ENCODE results near the gene FANCL.
"Not testable (repeated sequence)": the region's sequence is repeated elsewhere in the genome, so short reads cannot be mapped to it uniquely, and the experiment has no call there.

The FANCL gene

GRCh38 chr2:58239243-58239925, 1.7 kb downstream of the FANCL start:
- H3K4me3 ChIP-seq (ENCODE audit: low read length) = peak overlapping the region; percentile 83
- H3K36me3 ChIP-seq (ENCODE audit: control insufficient read depth, low read depth, low read length) = no peaks in the 10 kb centered on the region
- peak overlapping the region; percentile 93 for H3K9ac ChIP-seq (ENCODE audit: low read length)
- no peaks in the 10 kb centered on the region for H3K27me3 ChIP-seq (ENCODE audit: control insufficient read depth, insufficient read depth, low read length)
- H3K4me1 ChIP-seq (ENCODE audit: control insufficient read depth, low read depth, low read length) = peaks cover 52% of the 10 kb centered on the region
- no peaks in the 10 kb centered on the region for H3K9me3 ChIP-seq (ENCODE audit: control insufficient read depth, low read depth, low read length)
- H3K27ac ChIP-seq (ENCODE audit: low read length) = no peak overlapping the region

- Histone ChIP-seq H3K9me3 (ENCODE audit: control insufficient read depth, low read depth, low read length) (no peaks in the 10 kb centered on the region), H3K27me3 (ENCODE audit: control insufficient read depth, insufficient read depth, low read length) (no peaks in the 10 kb centered on the region), H3K27ac (ENCODE audit: low read length) (no peak overlapping the region), H3K4me1 (ENCODE audit: control insufficient read depth, low read depth, low read length) (peaks cover 67% of the 10 kb centered on the region), H3K9ac (ENCODE audit: low read length) (no peak overlapping the region), H3K36me3 (ENCODE audit: control insufficient read depth, low read depth, low read length) (no peaks in the 10 kb centered on the region), H3K4me3 (ENCODE audit: low read length) (peak overlapping the region; percentile 83)
Measured at GRCh38 chr2:58237741-58238140, 3.4 kb downstream of the FANCL start.

- Histone ChIP-seq H3K9me3 (ENCODE audit: control insufficient read depth, low read depth, low read length) (no peaks in the 10 kb centered on the region), H3K9ac (ENCODE audit: low read length) (no peak overlapping the region), H3K36me3 (ENCODE audit: control insufficient read depth, low read depth, low read length) (no peaks in the 10 kb centered on the region), H3K4me3 (ENCODE audit: low read length) (no peak overlapping the region), H3K27me3 (ENCODE audit: control insufficient read depth, insufficient read depth, low read length) (no peaks in the 10 kb centered on the region), H3K27ac (ENCODE audit: low read length) (peak overlapping the region; percentile 32), H3K4me1 (ENCODE audit: control insufficient read depth, low read depth, low read length) (peaks cover 62% of the 10 kb centered on the region)
Measured at GRCh38 chr2:58235984-58236383, 5.1 kb downstream of the FANCL start.

- peak overlapping the region; percentile 5 for H3K4me3 ChIP-seq (ENCODE audit: low read length)
- H3K27ac ChIP-seq (ENCODE audit: low read length) = peak overlapping the region; percentile 51
- peaks cover 4% of the 10 kb centered on the region for H3K36me3 ChIP-seq (ENCODE audit: control insufficient read depth, low read depth, low read length)
- H3K27me3 ChIP-seq (ENCODE audit: control insufficient read depth, insufficient read depth, low read length) = no peaks in the 10 kb centered on the region
- H3K9me3 ChIP-seq (ENCODE audit: control insufficient read depth, low read depth, low read length) = no peaks in the 10 kb centered on the region
- no peak overlapping the region for H3K9ac ChIP-seq (ENCODE audit: low read length)
- peaks cover 65% of the 10 kb centered on the region for H3K4me1 ChIP-seq (ENCODE audit: control insufficient read depth, low read depth, low read length)
Measured at GRCh38 chr2:58235170-58235569, 6.0 kb downstream of the FANCL start.

- Histone ChIP-seq H3K4me1 (ENCODE audit: control insufficient read depth, low read depth, low read length) (peaks cover 10% of the 10 kb centered on the region), H3K9ac (ENCODE audit: low read length) (no peak overlapping the region), H3K4me3 (ENCODE audit: low read length) (no peak overlapping the region), H3K9me3 (ENCODE audit: control insufficient read depth, low read depth, low read length) (no peaks in the 10 kb centered on the region), H3K27me3 (ENCODE audit: control insufficient read depth, insufficient read depth, low read length) (no peaks in the 10 kb centered on the region), H3K27ac (ENCODE audit: low read length) (no peak overlapping the region), H3K36me3 (ENCODE audit: control insufficient read depth, low read depth, low read length) (peaks cover 20% of the 10 kb centered on the region)
Measured at GRCh38 chr2:58228299-58228698, 12.8 kb downstream of the FANCL start.

- Histone ChIP-seq H3K9ac (ENCODE audit: low read length) (no peak overlapping the region), H3K4me1 (ENCODE audit: control insufficient read depth, low read depth, low read length) (peaks cover 4% of the 10 kb centered on the region), H3K27ac (ENCODE audit: low read length) (no peak overlapping the region), H3K4me3 (ENCODE audit: low read length) (no peak overlapping the region), H3K36me3 (ENCODE audit: control insufficient read depth, low read depth, low read length) (peaks cover 20% of the 10 kb centered on the region), H3K27me3 (ENCODE audit: control insufficient read depth, insufficient read depth, low read length) (no peaks in the 10 kb centered on the region), H3K9me3 (ENCODE audit: control insufficient read depth, low read depth, low read length) (no peaks in the 10 kb centered on the region)
Measured at GRCh38 chr2:58227171-58227917, 13.8 kb downstream of the FANCL start.

- Histone ChIP-seq H3K9ac (ENCODE audit: low read length) (no peak overlapping the region), H3K36me3 (ENCODE audit: control insufficient read depth, low read depth, low read length) (peaks cover 44% of the 10 kb centered on the region)
Measured at GRCh38 chr2:58221909-58222308, 19.2 kb downstream of the FANCL start.

GRCh38 chr2:58215429-58215828, 25.7 kb downstream of the FANCL start:
- Histone ChIP-seq H3K4me3 (ENCODE audit: low read length) (no peak overlapping the region), H3K4me1 (ENCODE audit: control insufficient read depth, low read depth, low read length) (no peaks in the 10 kb centered on the region), H3K27ac (ENCODE audit: low read length) (no peak overlapping the region), H3K36me3 (ENCODE audit: control insufficient read depth, low read depth, low read length) (peaks cover 49% of the 10 kb centered on the region), H3K9ac (ENCODE audit: low read length) (no peak overlapping the region), H3K9me3 (ENCODE audit: control insufficient read depth, low read depth, low read length) (peaks cover 11% of the 10 kb centered on the region), H3K27me3 (ENCODE audit: control insufficient read depth, insufficient read depth, low read length) (no peaks in the 10 kb centered on the region)

More at GRCh38 chr2:58221909-58222308, 19.2 kb downstream of the FANCL start:
- no peak overlapping the region for H3K4me3 ChIP-seq (ENCODE audit: low read length)
- no peaks in the 10 kb centered on the region for H3K9me3 ChIP-seq (ENCODE audit: control insufficient read depth, low read depth, low read length)
- H3K27ac ChIP-seq (ENCODE audit: low read length) = no peak overlapping the region
- H3K4me1 ChIP-seq (ENCODE audit: control insufficient read depth, low read depth, low read length) = no peaks in the 10 kb centered on the region
- no peaks in the 10 kb centered on the region for H3K27me3 ChIP-seq (ENCODE audit: control insufficient read depth, insufficient read depth, low read length)

- not testable (repeated sequence) for H3K4me3 ChIP-seq (ENCODE audit: low read length); H3K9ac ChIP-seq (ENCODE audit: low read length); H3K27ac ChIP-seq (ENCODE audit: low read length); H3K27me3 ChIP-seq (ENCODE audit: control insufficient read depth, insufficient read depth, low read length)
- peaks cover 23% of the 10 kb centered on the region for H3K36me3 ChIP-seq (ENCODE audit: control insufficient read depth, low read depth, low read length)
- peaks cover 11% of the 10 kb centered on the region for H3K9me3 ChIP-seq (ENCODE audit: control insufficient read depth, low read depth, low read length)
- H3K4me1 ChIP-seq (ENCODE audit: control insufficient read depth, low read depth, low read length) = peaks cover 25% of the 10 kb centered on the region
Measured at GRCh38 chr2:58210951-58211568, 30.1 kb downstream of the FANCL start.

GRCh38 chr2:58207189-58207588, 33.9 kb downstream of the FANCL start:
- peaks cover 30% of the 10 kb centered on the region for H3K36me3 ChIP-seq (ENCODE audit: control insufficient read depth, low read depth, low read length)
- H3K27me3 ChIP-seq (ENCODE audit: control insufficient read depth, insufficient read depth, low read length) = no peaks in the 10 kb centered on the region
- peak overlapping the region; percentile 41 for H3K9ac ChIP-seq (ENCODE audit: low read length)
- peak overlapping the region; percentile 33 for H3K4me3 ChIP-seq (ENCODE audit: low read length)
- peak overlapping the region; percentile 90 for H3K27ac ChIP-seq (ENCODE audit: low read length)
- peaks cover 26% of the 10 kb centered on the region for H3K4me1 ChIP-seq (ENCODE audit: control insufficient read depth, low read depth, low read length)
- no peaks in the 10 kb centered on the region for H3K9me3 ChIP-seq (ENCODE audit: control insufficient read depth, low read depth, low read length)

GRCh38 chr2:58206785-58207184, 34.3 kb downstream of the FANCL start:
- peaks cover 26% of the 10 kb centered on the region for H3K4me1 ChIP-seq (ENCODE audit: control insufficient read depth, low read depth, low read length)
- no peaks in the 10 kb centered on the region for H3K27me3 ChIP-seq (ENCODE audit: control insufficient read depth, insufficient read depth, low read length)
- peaks cover 27% of the 10 kb centered on the region for H3K36me3 ChIP-seq (ENCODE audit: control insufficient read depth, low read depth, low read length)
- peak overlapping the region; percentile 33 for H3K4me3 ChIP-seq (ENCODE audit: low read length)
- peak overlapping the region; percentile 41 for H3K9ac ChIP-seq (ENCODE audit: low read length)
- no peaks in the 10 kb centered on the region for H3K9me3 ChIP-seq (ENCODE audit: control insufficient read depth, low read depth, low read length)
- H3K27ac ChIP-seq (ENCODE audit: low read length) = peak overlapping the region; percentile 90

Data from iPS-18a (cell line).